Heart left ventricle (tissue), 16 donors: ENCODE measurements around the gene UBXN2A. TPM values are rescaled to one million over a fixed set of nuclear protein-coding genes. Genes with fewer than 3 reads are reported as not detected.

Experiments used
- ATAC-seq, 4 donors: fragments of 200-7000 bp; cut with Tn5 transposase; one replicate each; pipeline ENCODE4 v1.9.1; 2020 to 2022; ENCODE audit warnings: moderate library complexity in 4 of 4, mild to moderate bottlenecking in 3 of 4, moderate number of reproducible peaks in 1 of 4
- DNase-seq, 5 donors: peaks; one replicate each; pipeline ENCODE4 v3.0.0-alpha.2; 2020
- H3K27ac ChIP-seq, 12 donors: fragments of 200-600 bp; sonication (generic) in 4 of 12; one replicate each; pipeline versions ENCODE4 v1.5.0 to v1.8.0; 2016 to 2022; ENCODE audit warnings: mild to moderate bottlenecking in 2 of 12
- H3K27me3 ChIP-seq, 9 donors: fragments of 200-600 bp; sonication (generic) in 2 of 9; one replicate each; pipeline versions ENCODE4 v1.5.1 to v1.8.0; 2016 to 2022; ENCODE audit warnings: mild to moderate bottlenecking in 3 of 9
- H3K36me3 ChIP-seq, 9 donors: fragments of 200-600 bp; sonication (generic) in 2 of 9; one replicate each; pipeline versions ENCODE4 v1.5.0 to v1.8.0; 2018 to 2022; ENCODE audit warnings: mild to moderate bottlenecking in 2 of 9
- H3K4me1 ChIP-seq, 12 donors: fragments of 200-600 bp; sonication (generic) in 4 of 12; one replicate each; pipeline versions ENCODE4 v1.5.0 to v1.8.0; 2016 to 2022; ENCODE audit warnings: mild to moderate bottlenecking in 3 of 12
- H3K4me3 ChIP-seq, 12 donors: fragments of 200-600 bp; sonication (generic) in 4 of 12; one replicate each; pipeline versions ENCODE4 v1.5.0 to v1.8.0; 2017 to 2022; ENCODE audit warnings: mild to moderate bottlenecking in 9 of 12, moderate library complexity in 4 of 12
- H3K9me3 ChIP-seq, 12 donors: fragments of 200-600 bp; sonication (generic) in 4 of 12; one replicate each; pipeline versions ENCODE4 v1.5.0 to v1.8.0; 2016 to 2022; ENCODE audit warnings: mild to moderate bottlenecking in 1 of 12
- POLR2A ChIP-seq, 2 donors: fragments of 450-650 bp; IDR thresholded peaks; one replicate each; pipeline ENCODE4 v1.6.1; 2017; ENCODE audit warnings: antibody characterized with exemption in 2 of 2, mild to moderate bottlenecking in 2 of 2, moderate library complexity in 2 of 2
- WGBS, 4 donors: extraction: QIAGEN DNeasy Blood & Tissue Kit in 2 of 4; methylation state at CpG; one replicate each; pipeline versions ENCODE4 v1.1.5 to v1.1.7; 2013 to 2018; 5-methylcytosine and 5-hydroxymethylcytosine counted together
- intact Hi-C, 10 donors: fragments of 100-400 bp; cut with DNase I; formaldehyde crosslinking; loops; one replicate each; pipeline versions ENCODE4 v1.11.1 to v1.14.2; 2022
- polyA plus RNA-seq, 2 donors: library from polyadenylated mRNA; stranded (reverse); fragments of 200-250 nt; gene quantifications; one replicate each; pipeline ENCODE4 v1.2.3, GENCODE V29; 2013
- total RNA-seq, 9 donors: library from RNA; depleted of rRNA in 2 of 9; stranded (reverse); fragments of >200 nt in 2 of 9; fragmentation: NEBNext Ultra II Directional in 3 of 9; extraction: Animal tissue kit (Norgen Biotek cat#: 25700) in 3 of 9; gene quantifications; one replicate each; pipeline versions ENCODE4 v1.1.0 to v1.2.4, GENCODE V29; 2016 to 2023
- TF ChIP-seq, protein P1 (sequence below), 12 donors: fragments of 200-600 bp; sonication (generic) in 4 of 12; IDR thresholded peaks; one replicate each; pipeline versions ENCODE4 v1.5.0 to v1.8.0; 2018 to 2022; ENCODE audit warnings: antibody characterized with exemption in 12 of 12, mild to moderate bottlenecking in 5 of 12
- donor health status: ischemic (EF 13 %, LVEDD 7.1; RV severe dilation, severe dysfunction).
- donor health status: healthy with polysubstance abuse.
- donor health status: DM: no; HTN: yes; CAD: no.
- donor health status: DM: no; HTN: no; CAD: no.
- donor health status: ischemic (EF 25% LVEDD 6.9; RV normal size, moderate dysfunction).
- donor health status: ischemic (EF 25% LVEDD 5.7; RV mildly dilated, moderate dysfunction).
- donor health status: healthy.
- donor health status: DM: yes; HTN: yes; CAD: no.
- donor health status: ischemic (EF 35%, LVEDD 5.7; RV mildly dilated, moderate dysfunction).
- donor health status: nonischemic (EF 11% LVEDD 7.7; RV severe dilation, severe dysfunction).
- donor health status: DM: yes; HTN: yes; CAD: no.
- donor health status: PGD.
- donor health status: ischemic (EF 29% LVEDD 5.4; RV normal size, mild dysfunction).
- donor health status: nonischemic (EF 23%, LVEDD 6.1; RV moderate dilation, normal function).

The UBXN2A gene
- total and polyA plus RNA-seq, 11 donors = 9.6 to 24.0 (median 18.6) TPM

GRCh38 chr2:23918837-23919489, 21.3 kb upstream of the UBXN2A start:
- no peaks in the 10 kb centered on the region for H3K36me3 ChIP-seq
- TF ChIP-seq, protein P1, sequence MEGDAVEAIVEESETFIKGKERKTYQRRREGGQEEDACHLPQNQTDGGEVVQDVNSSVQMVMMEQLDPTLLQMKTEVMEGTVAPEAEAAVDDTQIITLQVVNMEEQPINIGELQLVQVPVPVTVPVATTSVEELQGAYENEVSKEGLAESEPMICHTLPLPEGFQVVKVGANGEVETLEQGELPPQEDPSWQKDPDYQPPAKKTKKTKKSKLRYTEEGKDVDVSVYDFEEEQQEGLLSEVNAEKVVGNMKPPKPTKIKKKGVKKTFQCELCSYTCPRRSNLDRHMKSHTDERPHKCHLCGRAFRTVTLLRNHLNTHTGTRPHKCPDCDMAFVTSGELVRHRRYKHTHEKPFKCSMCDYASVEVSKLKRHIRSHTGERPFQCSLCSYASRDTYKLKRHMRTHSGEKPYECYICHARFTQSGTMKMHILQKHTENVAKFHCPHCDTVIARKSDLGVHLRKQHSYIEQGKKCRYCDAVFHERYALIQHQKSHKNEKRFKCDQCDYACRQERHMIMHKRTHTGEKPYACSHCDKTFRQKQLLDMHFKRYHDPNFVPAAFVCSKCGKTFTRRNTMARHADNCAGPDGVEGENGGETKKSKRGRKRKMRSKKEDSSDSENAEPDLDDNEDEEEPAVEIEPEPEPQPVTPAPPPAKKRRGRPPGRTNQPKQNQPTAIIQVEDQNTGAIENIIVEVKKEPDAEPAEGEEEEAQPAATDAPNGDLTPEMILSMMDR (IDR thresholded peaks at IDR 0.05) = no peak
- TF ChIP-seq POLR2A (IDR thresholded peaks at IDR 0.05) = no peak
- DNase-seq = no peak
- no peaks in the 10 kb centered on the region for H3K27me3 ChIP-seq
- H3K9me3 ChIP-seq = no peaks in the 10 kb centered on the region
- no peak overlapping the region for H3K4me3 ChIP-seq
- peaks cover 0 to 44% (median 21%) of the 10 kb centered on the region in 12 donors for H3K4me1 ChIP-seq
- intact Hi-C loops = no loop called here
- no peak for ATAC-seq
- WGBS, 4 donors = 87 to 94% (median 92%) methylated on average over 8 of the region's 8 CpGs
- H3K27ac ChIP-seq = no peak overlapping the region

DNA sequence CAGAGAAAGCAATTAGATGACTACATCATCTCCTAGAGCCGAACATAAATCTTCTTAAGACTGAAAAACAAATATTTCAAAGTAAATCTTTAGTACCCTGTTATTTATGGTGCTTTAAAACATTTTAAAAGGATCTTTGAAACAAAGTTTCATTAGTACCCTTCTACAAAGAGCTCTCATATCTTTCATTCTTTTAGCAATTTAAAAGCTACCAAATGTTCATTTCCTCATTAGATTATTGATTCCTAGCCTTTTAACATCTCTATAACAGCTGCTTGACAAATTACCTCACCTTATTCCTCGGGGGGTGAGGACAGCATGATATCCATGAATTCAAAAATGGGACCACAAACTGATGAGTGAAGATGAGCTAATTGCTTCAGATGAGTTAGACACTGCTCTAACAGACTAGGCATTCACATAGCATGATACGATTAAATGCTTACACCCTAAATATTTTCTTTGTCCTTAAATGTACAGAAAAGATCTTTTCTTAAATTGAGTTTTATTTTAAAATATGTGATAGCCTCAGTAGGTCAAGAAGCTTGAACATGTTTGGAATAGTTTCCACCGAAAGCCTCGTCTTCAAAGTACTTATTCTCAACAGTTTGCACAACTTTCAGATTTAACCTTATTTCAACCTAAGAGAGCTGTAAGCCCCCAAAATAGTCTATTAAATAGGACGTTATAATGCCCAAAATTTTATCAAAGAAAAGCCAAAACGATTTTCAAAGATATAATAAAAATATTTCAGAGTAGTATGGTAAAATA, 15.5 kb upstream of the UBXN2A start:
- Histone ChIP-seq H3K9me3 (no peaks in the 10 kb centered on the region), H3K36me3 (peaks cover 0 to under 1% (median 0%) of the 10 kb centered on the region in 9 donors), H3K27ac (peak overlapping the region in 6 of 12 donors; percentile 95 to 99 (median 97)), H3K4me1 (peaks cover 2 to 50% (median 34%) of the 10 kb centered on the region in 12 donors), H3K27me3 (no peaks in the 10 kb centered on the region), H3K4me3 (peak overlapping the region in 10 of 12 donors; percentile 66 to 96 (median 84))
- WGBS, 4 donors = 25 to 30% (median 27%) methylated on average over 7 of the region's 7 CpGs
- intact Hi-C loops = loop anchor here in 6 of 10 donors (5.0 to 10.0 kb wide), 3 partner anchors 150 to 158 kb away; partner anchors contain the start of genes SF3B6 (in 3 of the 6) and TP53I3 (in 3 of the 6)
- DNase-seq (no peak), ATAC-seq (no peak)
- TF ChIP-seq POLR2A (IDR thresholded peaks at IDR 0.05) = no peak
- TF ChIP-seq, protein P1 (IDR thresholded peaks at IDR 0.05) = no peak

GRCh38 chr2:23925702-23926289, 14.5 kb upstream of the UBXN2A start:
- peak; percentile 24 to 70 (median 51) for ATAC-seq
- Histone ChIP-seq H3K4me3 (peak overlapping the region; percentile 64 to 96 (median 84)), H3K27me3 (no peaks in the 10 kb centered on the region), H3K36me3 (peaks cover 0 to 11% (median 0%) of the 10 kb centered on the region in 9 donors), H3K4me1 (peaks cover 2 to 50% (median 34%) of the 10 kb centered on the region in 12 donors), H3K27ac (peak overlapping the region; percentile 86 to 99 (median 97)), H3K9me3 (no peaks in the 10 kb centered on the region)
- peak; percentile 49 to 65 (median 58) for DNase-seq
- intact Hi-C loops = loop anchor here in 9 of 10 donors (2.0 to 10.0 kb wide), 8 partner anchors 15 to 159 kb away; partner anchors contain the start of genes SF3B6 (in 4 of the 9), TP53I3 (in 4 of the 9), UBXN2A (in 1 of the 9) and WDCP (in 1 of the 9)
- 1 to 2% (median 1%) methylated on average over 13 of the region's 13 CpGs for WGBS, 4 donors
- TF ChIP-seq POLR2A (IDR thresholded peaks at IDR 0.05) = peak in 1 of 2 donors; percentile 24
- TF ChIP-seq, protein P1 (IDR thresholded peaks at IDR 0.05) = no peak
